AG08396 (cell line): Measurements from ENCODE around the gene GATC.

Experiments used
- DNase-seq: peaks from one replicate; pipeline ENCODE4 v3.0.0; 2012; ENCODE audit warnings: low spot score, mixed read lengths

GATC gene, protein sequence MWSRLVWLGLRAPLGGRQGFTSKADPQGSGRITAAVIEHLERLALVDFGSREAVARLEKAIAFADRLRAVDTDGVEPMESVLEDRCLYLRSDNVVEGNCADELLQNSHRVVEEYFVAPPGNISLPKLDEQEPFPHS

GRCh38 chr12:120445911-120446843 is at the start of gene GATC, which contains the start of gene TRIAP1:
GATC (plus strand) TSS chr12:120446444; CDS start chr12:120446481, 37 bp downstream.
TRIAP1 (minus strand) TSS chr12:120446384; CDS start chr12:120446372, 12 bp downstream.
- DNase-seq, result peak; percentile 86

GRCh38 chr12:120397824-120398540 is 48.3 kb upstream of the GATC start:
- no peak for DNase-seq

GRCh38 chr12:120399531-120399930 is 46.7 kb upstream of the GATC start:
- DNase-seq, result peak; percentile 37

GRCh38 chr12:120402217-120402616 is 44.0 kb upstream of the GATC start:
- DNase-seq, result no peak

DNA sequence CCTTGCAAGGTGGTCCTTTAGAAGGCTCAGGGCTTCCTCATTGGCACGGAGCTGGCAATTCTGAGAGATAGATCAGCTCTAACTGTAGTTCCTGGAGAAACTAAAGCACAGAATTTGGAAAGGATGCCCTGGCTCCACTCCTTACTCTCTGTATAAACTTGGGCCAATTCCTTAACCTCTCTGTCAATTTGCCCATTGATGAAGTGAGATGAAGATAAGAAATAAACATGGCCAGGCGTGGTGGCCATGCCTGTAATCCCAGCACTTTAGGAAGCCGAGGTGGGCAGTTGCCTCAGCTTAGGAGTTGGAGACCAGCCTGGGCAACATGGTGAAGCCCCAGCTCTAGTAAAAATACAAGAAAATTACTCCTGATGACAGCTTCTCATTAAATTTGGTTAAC is 42.4 kb upstream of the GATC start:
- no peak for DNase-seq

DNA sequence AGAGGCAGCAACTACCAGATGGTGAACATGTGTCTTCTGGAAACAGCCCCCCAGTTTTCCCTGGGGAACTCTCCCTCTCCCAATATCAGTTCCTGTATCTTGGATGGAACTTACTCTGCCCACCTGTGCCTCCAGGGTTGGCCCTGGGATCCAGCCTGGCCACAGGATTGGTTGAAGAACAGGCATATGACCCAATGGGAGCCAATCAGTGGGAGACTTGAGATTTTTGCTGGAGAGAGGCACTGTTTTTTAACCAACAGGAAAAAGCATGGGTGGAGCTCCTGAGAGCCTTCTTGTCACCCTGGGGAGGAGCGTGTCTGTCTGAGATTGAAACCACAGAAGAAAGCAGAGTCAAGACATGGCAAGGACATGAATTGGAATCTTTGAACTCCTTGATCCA is 42.0 kb upstream of the GATC start:
- DNase-seq, result no peak

GRCh38 chr12:120406069-120406468 is 40.2 kb upstream of the GATC start:
- DNase-seq, result no peak

DNA sequence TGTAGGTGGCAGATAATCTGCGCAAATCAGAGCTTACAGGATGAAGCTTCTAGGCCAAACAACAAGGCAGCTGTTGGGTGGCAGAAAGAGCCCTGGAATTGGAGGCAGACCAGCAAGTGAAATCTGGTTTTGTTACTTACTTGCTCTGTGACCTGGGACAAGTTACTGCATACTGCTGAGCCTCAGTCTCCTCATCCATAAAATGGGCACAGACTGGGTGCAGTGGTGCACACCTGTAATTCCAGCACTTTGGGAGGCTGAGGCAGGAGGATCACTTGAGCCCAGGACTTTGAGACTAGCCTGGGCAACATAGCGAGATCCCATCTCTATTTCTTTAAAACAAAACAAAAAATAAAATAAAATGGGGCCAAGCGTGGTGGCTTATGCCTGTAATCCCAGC is 39.7 kb upstream of the GATC start:
- no peak for DNase-seq

GRCh38 chr12:120408771-120409170 is 37.5 kb upstream of the GATC start:
- no peak for DNase-seq

GRCh38 chr12:120412421-120412820 is 33.8 kb upstream of the GATC start:
- no peak for DNase-seq

GRCh38 chr12:120413901-120414695 is 32.1 kb upstream of the GATC start:
- DNase-seq, result no peak

DNA sequence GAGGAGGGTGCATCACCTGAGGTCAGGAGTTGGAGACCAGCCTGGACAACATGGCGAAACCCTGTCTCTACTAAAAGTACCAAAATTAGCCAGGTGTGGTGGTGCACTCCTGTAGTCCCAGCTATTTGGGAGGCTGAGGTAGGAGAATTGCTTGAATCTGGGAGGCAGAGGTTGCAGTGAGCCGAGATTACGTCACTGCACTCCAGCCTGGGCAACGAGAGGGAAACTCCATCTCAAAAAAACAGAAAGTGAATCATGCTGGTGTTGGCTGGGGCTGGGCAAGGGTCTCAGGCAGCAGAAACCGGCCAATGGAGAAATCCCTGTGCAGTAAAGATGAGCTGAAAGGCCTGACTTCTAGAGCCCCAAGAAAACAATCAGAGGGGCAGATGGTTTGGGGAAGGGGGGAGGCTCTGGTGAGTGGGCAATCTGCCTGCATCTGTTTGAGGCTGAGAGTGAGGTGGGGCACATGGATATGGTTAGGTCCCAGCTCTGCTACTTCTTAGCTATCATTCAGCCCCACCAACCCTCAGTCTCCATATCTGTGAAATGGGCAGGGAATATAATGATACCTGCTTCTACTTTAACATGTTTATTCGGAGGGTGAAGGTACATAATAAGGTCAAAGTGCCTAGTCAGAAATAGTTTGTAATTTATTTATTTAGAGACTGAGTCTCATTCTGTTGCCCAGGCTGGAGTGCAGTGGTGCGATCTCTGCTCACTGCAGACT is 29.6 kb upstream of the GATC start:
- DNase-seq, result no peak

- DNase-seq, result no peak
Measured at GRCh38 chr12:120417917-120418580, 28.2 kb upstream of the GATC start.

- no peak for DNase-seq
Measured at GRCh38 chr12:120421701-120422100, 24.5 kb upstream of the GATC start.

DNA sequence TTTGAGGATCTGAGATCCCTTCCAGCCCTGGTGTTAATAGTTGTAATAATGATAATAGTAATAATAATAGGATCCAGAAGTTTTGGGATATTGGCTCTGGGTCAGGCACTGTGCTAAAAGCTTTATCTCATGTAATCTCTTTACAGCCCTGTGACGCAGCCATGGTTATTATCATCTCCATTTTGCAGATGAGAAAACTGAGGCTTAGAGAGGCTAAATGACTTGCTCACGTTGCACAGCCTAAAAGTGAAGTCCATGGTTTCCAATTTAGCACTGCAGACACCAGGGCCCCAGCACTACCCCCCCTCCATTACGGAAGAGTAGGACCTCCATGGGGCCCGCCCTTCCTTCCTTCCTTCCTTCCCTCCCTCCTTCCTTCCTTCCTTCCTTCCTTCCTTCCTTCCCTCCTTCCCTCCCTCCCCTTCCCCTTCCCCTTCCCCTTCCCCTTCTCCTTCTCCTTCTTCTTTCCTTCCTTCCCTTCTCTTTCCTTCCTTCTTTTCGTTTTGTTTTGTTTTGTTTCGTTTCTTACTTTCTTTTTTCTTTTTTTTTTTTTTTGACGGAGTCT is 23.3 kb upstream of the GATC start:
- no peak for DNase-seq

GRCh38 chr12:120425797-120426196 is 20.4 kb upstream of the GATC start:
- no peak for DNase-seq

GRCh38 chr12:120428597-120429229 is 17.5 kb upstream of the GATC start:
- no peak for DNase-seq

- no peak for DNase-seq
Measured at GRCh38 chr12:120429368-120429767, 16.9 kb upstream of the GATC start.

DNA sequence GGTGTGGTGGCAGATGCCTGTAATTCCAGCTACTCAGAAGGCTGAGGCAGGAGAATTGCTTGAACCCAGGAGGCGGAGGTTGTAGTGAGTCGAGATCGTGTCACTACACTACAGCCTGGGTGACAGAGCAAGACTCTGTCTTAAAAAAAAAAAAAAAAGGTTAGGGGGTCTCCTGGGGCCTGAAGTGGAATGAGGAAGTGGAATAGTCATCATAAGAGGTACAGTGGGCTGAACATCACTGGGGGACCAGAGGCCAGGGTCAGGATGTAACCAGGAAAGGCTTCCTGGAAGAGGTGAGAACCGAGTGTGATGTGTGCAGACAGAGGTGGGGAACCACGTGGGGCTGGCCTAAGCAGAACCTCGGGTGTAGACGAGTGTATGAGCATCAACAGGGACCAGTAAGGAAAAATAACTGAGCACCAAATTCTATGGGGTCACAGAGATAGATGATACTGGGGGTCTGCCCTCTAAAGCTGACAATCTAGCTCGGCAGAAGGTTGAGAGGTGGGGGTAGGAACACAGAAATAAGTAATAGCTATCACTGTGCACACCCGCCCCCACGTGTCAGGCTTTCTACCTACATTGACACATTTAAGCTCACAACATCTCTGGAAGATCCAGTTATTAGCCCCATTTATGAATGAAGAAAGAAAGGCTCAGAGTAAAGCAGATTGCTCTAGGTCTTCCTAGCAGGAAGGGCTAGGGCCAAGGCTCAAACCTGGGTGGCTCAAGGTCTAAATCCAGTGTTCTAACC is 13.3 kb upstream of the GATC start:
- DNase-seq, result no peak
